Endothelial cell (in vitro differentiated cells): ENCODE results near the gene TNRC6B. TPM values are rescaled to one million over a fixed set of nuclear protein-coding genes. Genes with fewer than 3 reads are reported as not detected.
A peak's percentile ranks its signal among the peaks of the same experiment; 100 is the strongest.

Experiments
- DNase-seq: peaks from one replicate; pipeline ENCODE4 v3.0.0; 2021; ENCODE audit warnings: low spot score
- H3K27ac Mint-ChIP-seq: one replicate; pipeline ENCODE4 v1.8.0; 2021; ENCODE audit warnings: mixed read lengths, inconsistent platforms; ENCODE audit not compliant: unreplicated experiment
- H3K27me3 Mint-ChIP-seq: one replicate; pipeline ENCODE4 v1.8.0; 2021; ENCODE audit warnings: mild to moderate bottlenecking, moderate library complexity, mixed read lengths, inconsistent platforms; ENCODE audit not compliant: unreplicated experiment
- H3K36me3 Mint-ChIP-seq: one replicate; pipeline ENCODE4 v1.8.0; 2021; ENCODE audit warnings: mild to moderate bottlenecking, low read depth, mixed read lengths, inconsistent platforms; ENCODE audit not compliant: unreplicated experiment
- H3K4me1 Mint-ChIP-seq: one replicate; pipeline ENCODE4 v1.8.0; 2021; ENCODE audit warnings: mild to moderate bottlenecking, mixed read lengths, inconsistent platforms; ENCODE audit not compliant: unreplicated experiment
- H3K4me3 Mint-ChIP-seq: one replicate; pipeline ENCODE4 v1.8.0; 2021; ENCODE audit warnings: mild to moderate bottlenecking, mixed read lengths, inconsistent platforms; ENCODE audit not compliant: unreplicated experiment
- H3K9me3 Mint-ChIP-seq: one replicate; pipeline ENCODE4 v1.8.0; 2021; ENCODE audit warnings: mixed read lengths, inconsistent platforms; ENCODE audit not compliant: unreplicated experiment
- total RNA-seq: library from RNA; stranded (reverse); fragmentation: NEBNext Ultra II Directional; extraction: Animal tissue kit (Norgen Biotek cat#: 25700); gene quantifications from one replicate; pipeline ENCODE4 v1.2.1, GENCODE V29; 2021; ENCODE audit not compliant: unreplicated experiment
- TF ChIP-seq, protein P1 (sequence below): fragments of 200-600 bp; sonication (generic); IDR thresholded peaks from one replicate; pipeline ENCODE4 v1.5.0; 2021; ENCODE audit warnings: antibody characterized with exemption; ENCODE audit not compliant: unreplicated experiment

Gene TNRC6B
- total RNA-seq, 1 donor from 2014 or later = 53.4 TPM

DNA sequence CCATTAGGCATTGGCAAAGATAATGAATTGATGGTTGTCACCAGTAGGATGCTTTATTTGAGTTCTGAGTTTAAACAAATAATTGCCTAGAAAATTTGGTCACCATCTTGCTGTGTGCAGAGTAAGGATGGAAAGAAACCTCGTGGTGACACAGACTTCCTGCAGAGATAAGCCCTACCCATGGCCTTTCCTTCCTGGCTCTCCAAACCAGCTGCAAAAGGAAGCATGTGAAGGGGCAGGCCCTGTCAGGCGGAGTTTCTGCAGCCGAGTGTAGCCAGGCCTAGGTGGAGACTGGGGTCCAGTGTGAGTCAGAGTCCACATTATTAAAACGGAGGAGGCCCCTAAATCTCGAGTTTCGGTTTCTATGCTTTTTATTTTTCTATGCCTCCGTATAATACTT, 85.5 kb downstream of the TNRC6B start:
- TF ChIP-seq, protein P1, sequence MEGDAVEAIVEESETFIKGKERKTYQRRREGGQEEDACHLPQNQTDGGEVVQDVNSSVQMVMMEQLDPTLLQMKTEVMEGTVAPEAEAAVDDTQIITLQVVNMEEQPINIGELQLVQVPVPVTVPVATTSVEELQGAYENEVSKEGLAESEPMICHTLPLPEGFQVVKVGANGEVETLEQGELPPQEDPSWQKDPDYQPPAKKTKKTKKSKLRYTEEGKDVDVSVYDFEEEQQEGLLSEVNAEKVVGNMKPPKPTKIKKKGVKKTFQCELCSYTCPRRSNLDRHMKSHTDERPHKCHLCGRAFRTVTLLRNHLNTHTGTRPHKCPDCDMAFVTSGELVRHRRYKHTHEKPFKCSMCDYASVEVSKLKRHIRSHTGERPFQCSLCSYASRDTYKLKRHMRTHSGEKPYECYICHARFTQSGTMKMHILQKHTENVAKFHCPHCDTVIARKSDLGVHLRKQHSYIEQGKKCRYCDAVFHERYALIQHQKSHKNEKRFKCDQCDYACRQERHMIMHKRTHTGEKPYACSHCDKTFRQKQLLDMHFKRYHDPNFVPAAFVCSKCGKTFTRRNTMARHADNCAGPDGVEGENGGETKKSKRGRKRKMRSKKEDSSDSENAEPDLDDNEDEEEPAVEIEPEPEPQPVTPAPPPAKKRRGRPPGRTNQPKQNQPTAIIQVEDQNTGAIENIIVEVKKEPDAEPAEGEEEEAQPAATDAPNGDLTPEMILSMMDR = no peak
- DNase-seq = peak; percentile 42
- peaks cover 8% of the 10 kb centered on the region for H3K27me3 Mint-ChIP-seq
- peaks cover 41% of the 10 kb centered on the region for H3K36me3 Mint-ChIP-seq
- H3K9me3 Mint-ChIP-seq = no peaks in the 10 kb centered on the region
- H3K4me1 Mint-ChIP-seq = peaks cover 43% of the 10 kb centered on the region
- peak overlapping the region; percentile 61 for H3K27ac Mint-ChIP-seq
- H3K4me3 Mint-ChIP-seq = no peak overlapping the region

DNA sequence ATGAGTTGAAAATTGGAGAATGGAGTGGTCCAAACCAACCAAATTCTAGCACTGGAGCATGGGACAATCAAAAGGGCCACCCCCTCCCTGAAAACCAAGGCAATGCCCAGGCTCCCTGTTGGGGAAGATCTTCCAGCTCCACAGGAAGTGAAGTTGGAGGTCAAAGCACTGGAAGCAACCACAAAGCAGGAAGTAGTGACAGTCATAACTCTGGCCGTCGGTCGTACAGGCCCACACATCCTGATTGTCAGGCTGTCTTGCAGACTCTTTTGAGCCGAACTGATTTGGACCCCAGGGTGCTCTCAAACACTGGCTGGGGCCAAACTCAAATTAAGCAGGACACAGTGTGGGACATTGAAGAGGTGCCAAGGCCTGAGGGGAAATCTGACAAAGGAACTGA, 88.1 kb downstream of the TNRC6B start:
- Mint-ChIP-seq H3K9me3 (no peaks in the 10 kb centered on the region), H3K4me3 (peak overlapping the region; percentile 84), H3K27me3 (peaks cover 8% of the 10 kb centered on the region), H3K4me1 (peaks cover 37% of the 10 kb centered on the region), H3K36me3 (peaks cover 38% of the 10 kb centered on the region), H3K27ac (peak overlapping the region; percentile 90)
- DNase-seq = no peak
- TF ChIP-seq, protein P1 = no peak

DNA sequence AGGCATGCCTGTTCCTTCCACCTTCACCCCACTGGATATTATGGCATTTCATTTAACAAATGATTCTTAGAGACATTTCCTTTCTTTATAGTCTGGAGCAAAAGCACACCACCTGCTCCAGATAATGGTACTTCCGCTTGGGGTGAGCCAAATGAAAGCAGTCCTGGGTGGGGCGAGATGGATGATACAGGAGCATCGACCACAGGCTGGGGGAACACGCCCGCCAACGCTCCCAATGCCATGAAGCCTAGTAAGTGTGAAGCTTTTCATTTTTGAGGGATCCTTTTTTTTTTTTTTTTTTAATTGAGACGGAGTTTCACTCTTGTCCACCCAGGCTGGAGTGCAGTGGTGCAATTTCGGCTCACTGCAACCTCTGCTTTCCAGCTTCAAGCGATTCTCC, 92.3 kb downstream of the TNRC6B start:
- no peak for DNase-seq
- Mint-ChIP-seq H3K9me3 (no peaks in the 10 kb centered on the region), H3K4me3 (peak overlapping the region; percentile 51), H3K27ac (no peak overlapping the region), H3K4me1 (peaks cover 13% of the 10 kb centered on the region), H3K36me3 (peaks cover 27% of the 10 kb centered on the region), H3K27me3 (peaks cover 8% of the 10 kb centered on the region)
- TF ChIP-seq, protein P1 = no peak

DNA sequence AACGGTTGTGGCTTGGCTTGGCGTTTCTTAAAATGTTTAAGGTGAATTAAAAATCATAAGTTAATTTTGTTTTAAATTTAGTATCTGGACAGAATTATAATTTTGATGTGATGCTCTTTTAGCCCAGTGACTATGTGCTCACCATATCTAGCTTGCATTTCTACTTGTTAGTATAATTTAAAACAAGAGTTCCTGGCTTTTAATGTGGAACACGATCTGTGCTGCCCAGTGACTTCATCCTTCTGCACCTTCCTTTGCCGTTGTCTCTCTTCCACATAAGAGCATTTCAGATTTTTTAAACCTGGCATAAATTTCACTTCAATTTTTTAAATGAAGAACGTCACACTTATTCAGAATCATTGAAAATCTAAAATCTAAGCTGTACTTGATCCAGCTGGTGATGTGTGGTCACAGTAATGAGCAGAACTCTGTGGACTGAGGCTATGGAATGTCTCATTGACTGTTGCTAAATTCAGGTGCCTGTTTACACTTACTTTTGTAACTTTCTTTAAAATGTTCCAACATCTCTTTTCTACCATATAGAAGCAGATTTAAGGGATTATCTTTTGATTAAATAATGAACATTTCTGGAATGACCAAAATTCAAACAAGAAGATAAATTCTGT, 93.1 kb downstream of the TNRC6B start:
- Mint-ChIP-seq H3K27ac (no peak overlapping the region), H3K36me3 (peaks cover 19% of the 10 kb centered on the region), H3K27me3 (peaks cover 1% of the 10 kb centered on the region), H3K9me3 (no peaks in the 10 kb centered on the region), H3K4me3 (no peak overlapping the region), H3K4me1 (peaks cover 5% of the 10 kb centered on the region)
- DNase-seq = no peak
- TF ChIP-seq, protein P1 = no peak

DNA sequence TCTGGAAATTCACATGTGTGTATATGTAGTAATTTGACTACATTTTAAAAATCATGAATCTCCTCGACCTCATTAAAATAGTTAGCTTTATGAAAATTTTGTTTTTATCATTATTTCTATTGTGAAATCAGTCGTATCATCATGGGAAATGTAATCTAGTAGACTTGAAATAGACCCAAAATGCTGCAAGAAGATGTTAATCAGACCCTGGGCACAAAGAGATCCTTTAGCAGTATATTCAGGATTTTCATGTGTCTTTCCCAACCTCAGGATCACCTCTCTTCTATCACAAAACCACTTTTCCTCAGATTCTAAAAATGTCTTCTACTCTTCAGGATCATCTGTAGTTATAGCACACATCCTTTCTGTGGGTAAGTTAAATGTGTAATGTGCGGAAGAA, 93.7 kb downstream of the TNRC6B start:
- Mint-ChIP-seq H3K27ac (no peak overlapping the region), H3K27me3 (peaks cover 1% of the 10 kb centered on the region), H3K4me1 (peaks cover 6% of the 10 kb centered on the region), H3K9me3 (no peaks in the 10 kb centered on the region), H3K4me3 (no peak overlapping the region), H3K36me3 (peaks cover 15% of the 10 kb centered on the region)
- TF ChIP-seq, protein P1 = no peak
- no peak for DNase-seq
